ENCODE measurements around the gene TEX2. TPM values are rescaled to one million over a fixed set of nuclear protein-coding genes. Genes with fewer than 3 reads are reported as not detected.
A peak's percentile ranks its signal among the peaks of the same experiment; 100 is the strongest.

The TEX2 gene
- total RNA-seq, 1 experiment from 2014 or later, result 20.1 TPM

- H3K9me3 ChIP-seq (ENCODE audit: control insufficient read depth, insufficient read depth, low read depth, low read length), result no peaks in the 10 kb centered on the region
- H3K27me3 ChIP-seq (ENCODE audit: control insufficient read depth, insufficient read depth, low read length), result no peaks in the 10 kb centered on the region
- POLR2A ChIA-PET, result interaction anchor here (1.2 kb wide), 1 partner anchor 134 kb away, joined by 5 read pairs; no protein-coding TSS in a partner anchor
- in situ Hi-C loops (cut with HindIII; ENCODE audit: low pct_unique_long_range_greater_than_20kb, low sequenced_read_pairs), result no loop called here
- H3K27ac ChIP-seq (ENCODE audit: low read length), result peak overlapping the region; percentile 93
- intact Hi-C loops (cut with micrococcal nuclease; ENCODE audit: unreplicated experiment), result loop anchor here (5.0 kb wide), 1 partner anchor 134 kb away; no protein-coding TSS in a partner anchor
- no TSS peak for BruUV-seq (replicated peaks)
- ATAC-seq (0 out of 2 replicates have a peak, but pooled peaks have one; percentile 1), DNase-seq (ENCODE audit: low read depth, low spot score) (no peak)
- no peak overlapping the region for H3K4me3 ChIP-seq (ENCODE audit: low read depth in 2 of 2, low read length in 2 of 2)
- peaks cover 5% of the 10 kb centered on the region for H3K36me3 ChIP-seq (ENCODE audit: control insufficient read depth, insufficient read depth, low read length)
- no peak for TF ChIP-seq POLR2AphosphoS5 (IDR thresholded peaks at IDR 0.05; ENCODE audit: low read depth, low read length)
- no peak for TF ChIP-seq CTCF (IDR thresholded peaks at IDR 0.05)
- no peak for TF ChIP-seq SIN3A (IDR thresholded peaks at IDR 0.05; ENCODE audit: borderline replicate concordance, insufficient read depth, low read depth, low read length)
- no peak for TF ChIP-seq TCF7L2 (IDR thresholded peaks at IDR 0.05; ENCODE audit: low read depth, low read length)
- TF ChIP-seq REST (IDR thresholded peaks at IDR 0.05; ENCODE audit: insufficient read depth in 1 of 2, low read depth in 2 of 2, low read length in 1 of 2), result no peak
- H3K4me1 ChIP-seq (ENCODE audit: control insufficient read depth, insufficient read depth, low read length), result peaks cover 10% of the 10 kb centered on the region
- CTCF ChIA-PET, result interaction anchor here (1.2 kb wide), 1 partner anchor 134 kb away, joined by 6 read pairs; no protein-coding TSS in a partner anchor
Measured at GRCh38 chr17:64148017-64148631, 114.9 kb downstream of the TEX2 start.

GRCh38 chr17:64147110-64148016 lies 115.7 kb downstream of the TEX2 start:
- ChIA-PET POLR2A (interaction anchor here (0.5 kb wide), 1 partner anchor 59 kb away, joined by 9 read pairs; no protein-coding TSS in a partner anchor), CTCF (interaction anchor here (0.5 kb wide), 1 partner anchor 133 kb away, joined by 3 read pairs; no protein-coding TSS in a partner anchor)
- Histone ChIP-seq H3K27ac (ENCODE audit: low read length) (peak overlapping the region; percentile 93), H3K9me3 (ENCODE audit: control insufficient read depth, insufficient read depth, low read depth, low read length) (no peaks in the 10 kb centered on the region), H3K4me1 (ENCODE audit: control insufficient read depth, insufficient read depth, low read length) (peaks cover 10% of the 10 kb centered on the region), H3K27me3 (ENCODE audit: control insufficient read depth, insufficient read depth, low read length) (no peaks in the 10 kb centered on the region), H3K36me3 (ENCODE audit: control insufficient read depth, insufficient read depth, low read length) (peaks cover 5% of the 10 kb centered on the region), H3K4me3 (ENCODE audit: low read depth in 2 of 2, low read length in 2 of 2) (peak overlapping the region; percentile 76 to 87)
- ATAC-seq, result 0 out of 2 replicates have a peak, but pooled peaks have one; percentile 1
- intact Hi-C loops (cut with micrococcal nuclease; ENCODE audit: unreplicated experiment) (loop anchor here (5.0 kb wide), 1 partner anchor 135 kb away; no protein-coding TSS in a partner anchor), in situ Hi-C loops (cut with HindIII; ENCODE audit: low pct_unique_long_range_greater_than_20kb, low sequenced_read_pairs) (no loop called here)
- TSS peak; percentile 60 for BruUV-seq (replicated peaks)
- no peak for DNase-seq (ENCODE audit: low read depth, low spot score)
- no peak for TF ChIP-seq CTCF (IDR thresholded peaks at IDR 0.05)
- 0 out of 2 replicates have a peak, but pooled peaks have one; percentile 42 for TF ChIP-seq POLR2AphosphoS5 (IDR thresholded peaks at IDR 0.05; ENCODE audit: low read depth, low read length)

Data from Panc1 (cell line).